Activated naive CD4-positive, alpha-beta T cell treated with anti-CD3 and anti-CD28 coated beads, Interleukin-2, amount 10 ng/mL, durations not matched to agents 7 days and 5 days (primary cell): ENCODE data around the gene CLIC6.

ENCODE experiments used
- CTCF ChIA-PET: fragments of 350-600 bp; sonication (Branson Sonifier 250); formaldehyde crosslinking; loops from one replicate; lab custom pipeline; 2021; ENCODE audit warnings: antibody characterized with exemption; lab: Charles Lee
- DNase-seq: peaks from one replicate; pipeline ENCODE4 v3.0.0-alpha.2; 2020
- H3K27ac Mint-ChIP-seq: one replicate; pipeline ENCODE4 v1.8.0; 2021; ENCODE audit warnings: mild to moderate bottlenecking, moderate library complexity, mixed read lengths
- H3K27me3 Mint-ChIP-seq: one replicate; pipeline ENCODE4 v1.8.0; 2021; ENCODE audit warnings: mild to moderate bottlenecking, mixed read lengths
- H3K36me3 Mint-ChIP-seq: one replicate; pipeline ENCODE4 v1.8.0; 2021; ENCODE audit warnings: mixed read lengths
- H3K4me1 Mint-ChIP-seq: one replicate; pipeline ENCODE4 v1.8.0; 2021; ENCODE audit warnings: mixed read lengths
- H3K4me3 Mint-ChIP-seq: one replicate; pipeline ENCODE4 v1.8.0; 2021; ENCODE audit warnings: mild to moderate bottlenecking, moderate library complexity, mixed read lengths
- H3K9me3 Mint-ChIP-seq: one replicate; pipeline ENCODE4 v1.8.0; 2021; ENCODE audit warnings: mixed read lengths

CLIC6 gene

DNA sequence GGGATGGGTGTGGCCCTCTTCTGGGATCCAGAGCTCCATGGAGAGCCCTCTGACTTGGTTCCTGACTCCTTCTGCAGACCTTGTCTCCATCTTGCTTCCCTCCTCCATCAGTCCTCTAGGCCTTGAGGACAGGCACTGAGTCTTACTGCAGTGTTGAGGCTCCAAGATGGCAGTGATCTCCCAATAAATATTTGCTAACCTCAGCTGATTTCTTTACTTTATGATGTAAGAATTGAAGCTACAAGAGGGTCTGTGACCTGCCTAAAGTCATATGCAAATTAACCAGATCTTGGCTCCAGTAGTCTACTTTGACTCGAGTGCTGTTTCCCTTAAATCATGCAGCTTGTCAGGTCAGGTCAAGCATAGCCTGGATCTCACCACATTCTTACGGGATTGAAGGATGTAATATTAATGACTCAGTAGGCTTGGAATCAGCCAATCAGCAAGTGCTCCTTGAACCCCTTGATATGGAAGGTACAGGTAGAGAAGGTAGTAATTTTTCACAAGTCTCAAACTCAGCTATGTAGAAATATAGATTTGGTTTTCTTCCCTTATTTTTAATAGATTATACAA is 93.0 kb downstream of the CLIC6 start:
- DNase-seq = no peak
- no peak overlapping the region for H3K27ac Mint-ChIP-seq
- CTCF ChIA-PET = interaction anchor here (0.7 to 1.5 kb wide), 4 partner anchors 14 to 1131 kb away, joined by 3 to 4 read pairs (median 3); no protein-coding TSS in a partner anchor

DNA sequence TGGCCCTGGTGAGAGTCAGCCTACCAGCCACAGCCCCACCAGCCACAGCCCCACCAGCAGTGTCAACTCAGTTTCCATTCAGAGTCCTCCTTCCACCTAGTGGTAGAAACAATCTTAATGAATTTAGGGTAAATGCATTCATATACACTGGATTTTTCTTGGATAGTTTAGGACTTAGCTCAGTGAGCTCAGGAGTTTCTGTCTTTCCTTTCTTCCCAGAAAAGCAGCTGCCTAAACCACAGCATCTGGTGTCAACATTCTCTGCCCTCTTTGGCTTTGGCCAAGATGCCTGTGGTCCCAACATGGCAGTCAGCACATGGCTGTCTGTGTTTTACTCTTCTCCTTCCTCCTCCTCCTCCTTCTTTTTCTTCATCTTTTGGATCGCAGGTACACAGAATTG is 94.0 kb downstream of the CLIC6 start:
- CTCF ChIA-PET = interaction anchor here (0.7 to 1.5 kb wide), 3 partner anchors 17 to 1130 kb away, joined by 3 read pairs; no protein-coding TSS in a partner anchor
- no peak overlapping the region for H3K27ac Mint-ChIP-seq
- no peak overlapping the region for H3K4me3 Mint-ChIP-seq
- DNase-seq = no peak
- H3K4me1 Mint-ChIP-seq = no peaks in the 10 kb centered on the region
- H3K9me3 Mint-ChIP-seq = no peaks in the 10 kb centered on the region
- H3K36me3 Mint-ChIP-seq = no peaks in the 10 kb centered on the region
- peaks cover 5% of the 10 kb centered on the region for H3K27me3 Mint-ChIP-seq

More for the DNA sequence above, 93.0 kb downstream of the CLIC6 start:
- Mint-ChIP-seq H3K9me3 (no peaks in the 10 kb centered on the region), H3K4me1 (no peaks in the 10 kb centered on the region), H3K4me3 (no peak overlapping the region), H3K27me3 (peaks cover 5% of the 10 kb centered on the region), H3K36me3 (no peaks in the 10 kb centered on the region)

DNA sequence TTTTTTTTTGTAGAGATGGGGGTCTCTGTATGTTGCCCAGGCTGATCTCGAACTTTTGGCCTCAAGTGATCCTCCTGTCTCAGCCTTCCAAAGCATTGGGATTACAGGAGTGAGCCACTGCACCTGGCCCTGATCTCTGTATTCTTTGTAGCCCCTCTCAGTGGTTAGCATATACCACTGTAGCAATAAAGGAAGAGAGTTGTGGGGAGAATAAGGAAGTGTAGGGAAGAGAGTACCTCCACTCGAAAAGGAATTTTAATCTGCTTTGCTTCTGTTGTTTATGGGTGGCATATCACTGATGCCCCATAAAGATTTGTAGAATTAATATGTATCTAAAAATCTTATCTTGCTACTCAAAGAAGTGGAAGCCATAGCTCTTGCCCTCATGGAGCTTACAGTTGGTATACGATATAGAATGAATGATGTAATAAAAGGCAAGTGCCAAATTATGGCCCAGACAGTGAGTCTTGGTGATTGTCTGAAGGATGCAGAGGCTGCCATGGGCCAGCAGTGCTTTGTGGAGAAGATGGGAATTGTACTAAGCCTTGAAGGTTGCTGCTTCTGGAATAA is 96.0 kb downstream of the CLIC6 start:
- no peak for DNase-seq
- Mint-ChIP-seq H3K4me3 (no peak overlapping the region), H3K36me3 (no peaks in the 10 kb centered on the region), H3K9me3 (no peaks in the 10 kb centered on the region), H3K4me1 (no peaks in the 10 kb centered on the region), H3K27me3 (peaks cover 10% of the 10 kb centered on the region), H3K27ac (no peak overlapping the region)
- CTCF ChIA-PET = interaction anchor here (1.3 to 1.9 kb wide), 2 partner anchors 19 to 53 kb away, joined by 3 to 6 read pairs; no protein-coding TSS in a partner anchor

DNA sequence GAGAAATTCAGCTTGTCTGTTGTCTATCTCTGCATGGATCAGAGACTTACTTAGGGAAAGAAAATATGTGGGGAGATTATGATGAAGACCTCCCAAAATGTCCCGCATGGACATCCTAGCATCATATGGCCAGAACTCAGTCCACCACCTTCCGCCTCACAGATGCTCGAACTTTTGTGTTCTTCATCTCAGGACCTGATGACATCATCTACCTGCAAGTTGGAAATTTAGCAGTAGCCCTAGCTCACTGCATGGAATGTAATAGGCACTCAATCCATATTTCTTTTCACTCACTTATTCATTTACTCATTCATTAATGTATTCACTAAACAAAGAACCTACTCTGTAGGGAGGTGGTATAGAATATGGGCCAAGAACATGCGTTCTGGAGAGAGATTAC is 96.8 kb downstream of the CLIC6 start:
- Mint-ChIP-seq H3K9me3 (no peaks in the 10 kb centered on the region), H3K27me3 (peaks cover 10% of the 10 kb centered on the region), H3K27ac (no peak overlapping the region), H3K4me1 (no peaks in the 10 kb centered on the region), H3K36me3 (no peaks in the 10 kb centered on the region), H3K4me3 (no peak overlapping the region)
- DNase-seq = no peak
- CTCF ChIA-PET = interaction anchor here (1.3 to 1.9 kb wide), 2 partner anchors 20 to 52 kb away, joined by 3 to 6 read pairs; no protein-coding TSS in a partner anchor

DNA sequence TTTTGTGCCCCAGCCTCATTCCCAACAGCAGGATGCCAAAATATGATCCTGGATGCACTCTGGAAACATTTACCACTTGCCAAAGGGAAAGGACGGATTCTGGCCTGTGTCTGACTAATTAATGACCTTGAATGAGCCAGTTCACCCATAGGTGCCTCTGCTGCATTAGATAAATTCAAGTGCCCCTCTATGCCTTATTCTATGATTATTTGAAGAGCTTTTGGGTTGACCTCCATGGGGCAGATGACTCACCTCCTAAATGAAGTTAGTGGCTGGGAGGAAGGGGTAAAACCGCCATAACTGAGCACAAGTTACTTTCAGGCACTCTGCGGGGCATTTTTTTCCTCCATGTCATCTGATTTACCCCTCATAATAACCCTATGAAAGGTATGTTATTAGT is 98.1 kb downstream of the CLIC6 start:
- Mint-ChIP-seq H3K27ac (no peak overlapping the region), H3K4me3 (no peak overlapping the region), H3K4me1 (no peaks in the 10 kb centered on the region), H3K27me3 (peaks cover 6% of the 10 kb centered on the region), H3K36me3 (no peaks in the 10 kb centered on the region), H3K9me3 (no peaks in the 10 kb centered on the region)
- CTCF ChIA-PET = no interaction called here
- no peak for DNase-seq
